ENCODE data around the gene SERTAD3. TPM values are rescaled to one million over a fixed set of nuclear protein-coding genes. Genes with fewer than 3 reads are reported as not detected.

Gene SERTAD3
- total RNA-seq, 3 donors from 2014 or later: 6.4 to 9.5 (median 6.8) TPM

DNA sequence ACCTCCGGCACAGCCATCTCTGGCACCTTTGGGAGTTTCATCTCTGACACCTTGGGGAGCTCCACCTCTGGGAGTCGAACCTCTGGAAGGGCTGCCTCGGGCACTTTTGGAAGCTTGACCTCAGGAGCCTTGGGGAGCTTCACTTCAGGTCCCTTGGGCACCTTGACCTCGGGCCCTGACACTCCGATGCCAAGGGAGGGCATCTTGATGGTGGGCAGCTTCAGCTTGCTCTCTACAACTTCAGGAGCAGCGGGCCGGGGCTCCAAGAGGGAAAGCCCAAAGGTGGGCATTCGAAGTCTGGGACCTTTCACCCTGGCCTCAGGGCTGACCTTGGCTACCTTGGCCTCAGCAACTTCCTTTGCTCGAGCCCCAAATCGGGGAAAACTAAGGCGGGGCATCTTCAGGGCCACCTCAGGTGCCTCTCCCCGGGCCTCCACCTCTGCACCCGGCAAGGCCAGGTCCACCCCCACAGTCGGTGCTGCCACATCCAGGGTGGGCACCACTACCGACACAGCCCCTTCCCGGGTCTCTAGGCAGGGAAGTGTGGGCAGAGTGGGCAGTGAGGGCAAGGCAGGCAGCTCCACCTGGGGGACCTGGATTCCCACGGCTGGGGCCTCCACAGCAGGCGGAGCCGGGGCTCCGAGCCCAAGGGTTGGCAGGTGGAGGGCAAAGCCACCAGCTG is 47.1 kb downstream of the SERTAD3 start:
- no peaks in the 10 kb centered on the region for H3K36me3 Mint-ChIP-seq (ENCODE audit: insufficient read depth)
- H3K4me1 Mint-ChIP-seq (ENCODE audit: low read depth): peaks cover 5% of the 10 kb centered on the region
- DNase-seq (no peak), ATAC-seq (no peak)
- no peak overlapping the region for H3K4me3 Mint-ChIP-seq
- no peaks in the 10 kb centered on the region for H3K9me3 Mint-ChIP-seq
- H3K27me3 Mint-ChIP-seq (ENCODE audit: low read depth): no peaks in the 10 kb centered on the region

DNA sequence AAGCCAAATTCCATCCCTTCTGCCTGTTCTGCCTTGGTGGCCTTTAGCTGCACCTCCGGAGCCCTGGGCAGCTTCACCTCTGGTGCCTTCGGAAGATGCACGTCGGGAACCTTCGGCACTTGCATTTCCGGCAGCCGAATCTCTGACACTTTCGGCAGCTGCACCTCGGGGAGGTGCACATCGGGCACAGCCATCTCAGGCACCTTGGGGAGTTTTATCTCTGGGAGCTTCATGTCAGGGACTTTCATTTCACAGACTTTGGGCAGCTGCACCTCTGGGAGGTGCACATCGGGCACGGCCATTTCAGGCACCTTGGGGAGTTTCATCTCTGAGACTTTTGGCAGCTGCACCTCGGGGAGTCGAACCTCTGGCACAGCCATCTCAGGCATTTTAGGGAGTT is 48.2 kb downstream of the SERTAD3 start:
- Mint-ChIP-seq H3K4me1 (ENCODE audit: low read depth) (peaks cover 5% of the 10 kb centered on the region), H3K27me3 (ENCODE audit: low read depth) (no peaks in the 10 kb centered on the region), H3K9me3 (no peaks in the 10 kb centered on the region), H3K36me3 (ENCODE audit: insufficient read depth) (no peaks in the 10 kb centered on the region), H3K4me3 (no peak overlapping the region)
- no peak for DNase-seq
- no peak for ATAC-seq

DNA sequence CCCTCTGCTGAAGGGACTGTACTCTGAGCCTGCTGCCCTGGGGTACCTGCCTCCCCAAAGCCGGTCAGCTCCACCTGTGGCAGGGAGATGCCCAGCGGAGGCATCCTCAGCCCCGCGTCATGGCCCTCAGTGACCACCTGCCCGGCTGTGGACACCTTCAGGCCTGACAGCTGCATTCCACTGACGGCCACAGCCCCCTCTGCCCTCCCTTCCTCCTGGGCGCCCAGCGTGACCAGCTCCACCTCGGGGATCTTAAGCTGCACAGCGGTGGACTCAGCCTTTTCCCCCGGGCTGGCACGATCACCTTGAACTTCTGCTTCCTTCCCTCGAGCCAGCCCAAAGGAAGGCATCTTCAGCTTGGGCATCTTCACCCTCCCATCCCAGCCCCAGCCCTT is 49.3 kb downstream of the SERTAD3 start:
- DNase-seq (no peak), ATAC-seq (no peak)
- Mint-ChIP-seq H3K4me1 (ENCODE audit: low read depth) (peaks cover 5% of the 10 kb centered on the region), H3K9me3 (no peaks in the 10 kb centered on the region), H3K36me3 (ENCODE audit: insufficient read depth) (no peaks in the 10 kb centered on the region), H3K27me3 (ENCODE audit: low read depth) (no peaks in the 10 kb centered on the region), H3K4me3 (no peak overlapping the region)

DNA sequence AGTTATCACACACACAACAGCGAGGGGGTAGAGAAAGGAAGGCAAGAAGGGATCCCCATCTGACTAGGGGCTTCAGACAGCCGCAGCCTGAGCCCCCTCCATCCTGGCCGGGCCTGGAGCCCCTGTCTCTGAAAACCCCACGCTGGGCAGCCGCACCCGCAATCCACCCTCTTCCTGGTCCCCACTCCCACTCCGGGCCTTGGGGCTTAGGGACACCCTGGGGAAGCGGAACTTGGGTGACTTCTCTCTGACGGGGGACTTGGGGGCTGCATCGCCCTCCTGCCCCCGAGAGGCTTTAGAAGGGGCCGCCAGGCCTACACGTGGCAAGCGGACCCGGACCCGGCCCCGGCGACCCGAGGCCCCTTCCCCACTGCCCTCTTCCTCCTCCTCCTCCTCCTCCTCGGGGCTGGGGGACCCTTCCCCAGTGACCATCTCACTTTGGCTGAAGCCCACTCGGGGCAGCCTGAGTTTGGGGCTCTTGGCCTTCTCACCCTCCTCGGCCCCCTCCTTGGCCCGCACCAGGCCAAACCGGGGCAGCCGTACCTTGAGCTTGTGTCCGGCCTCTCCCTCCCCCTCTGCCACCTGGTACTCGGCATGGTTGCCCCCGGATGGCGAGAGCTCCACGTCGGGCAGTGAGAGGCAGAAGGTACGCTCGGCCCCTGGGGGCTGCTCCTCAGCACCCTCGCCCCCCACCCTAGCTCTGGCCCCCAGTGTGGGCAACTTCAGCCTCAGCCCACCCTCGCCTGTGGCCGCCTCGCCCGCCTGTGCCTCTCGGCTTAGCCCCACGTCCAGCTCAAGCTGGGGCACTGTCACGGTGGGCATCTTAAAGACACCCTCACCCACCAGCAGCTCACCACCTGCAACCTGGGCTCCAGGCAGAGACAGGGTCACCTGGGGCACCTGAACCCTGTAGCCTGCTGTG is 50.0 kb downstream of the SERTAD3 start:
- Mint-ChIP-seq H3K4me1 (ENCODE audit: low read depth) (peaks cover 3% of the 10 kb centered on the region), H3K9me3 (no peaks in the 10 kb centered on the region), H3K36me3 (ENCODE audit: insufficient read depth) (no peaks in the 10 kb centered on the region), H3K27me3 (ENCODE audit: low read depth) (no peaks in the 10 kb centered on the region), H3K4me3 (no peak overlapping the region)
- DNase-seq (no peak), ATAC-seq (no peak)

- Mint-ChIP-seq H3K4me1 (ENCODE audit: low read depth) (no peaks in the 10 kb centered on the region), H3K27me3 (ENCODE audit: low read depth) (no peaks in the 10 kb centered on the region), H3K9me3 (no peaks in the 10 kb centered on the region), H3K4me3 (no peak overlapping the region), H3K36me3 (ENCODE audit: insufficient read depth) (no peaks in the 10 kb centered on the region)
- DNase-seq (no peak), ATAC-seq (no peak)
These were observed 51.1 kb downstream of the SERTAD3 start for GRCh38 chr19:40392894-40393517.

GRCh38 chr19:40392123-40392522 is 52.0 kb downstream of the SERTAD3 start:
- ATAC-seq (no peak), DNase-seq (no peak)
- Mint-ChIP-seq H3K4me1 (ENCODE audit: low read depth) (no peaks in the 10 kb centered on the region), H3K4me3 (no peak overlapping the region), H3K36me3 (ENCODE audit: insufficient read depth) (no peaks in the 10 kb centered on the region), H3K9me3 (no peaks in the 10 kb centered on the region), H3K27me3 (ENCODE audit: low read depth) (no peaks in the 10 kb centered on the region)

Other genes starting within 250 kb of the SERTAD3 start
- not detected for gene TTC9B, start 226.0 kb downstream of the SERTAD3 start, total RNA-seq
- under 1 TPM in 2 of 3 donors, not detected in 1; 0.32 to 0.43 TPM for gene CCNP, start 217.6 kb downstream of the SERTAD3 start, total RNA-seq
- gene AKT2, start 159.0 kb downstream of the SERTAD3 start, total RNA-seq: 100 to 1,000 TPM; 147 to 158 (median 151) TPM
- 10 to 100 TPM; 27.2 to 31.5 (median 31.3) TPM for gene C19orf47, start 95.9 kb downstream of the SERTAD3 start, total RNA-seq
- gene PLD3, start 95.6 kb downstream of the SERTAD3 start, total RNA-seq: 10 to 100 TPM; 28.6 to 38.6 (median 33.4) TPM
- gene HIPK4, start 54.2 kb downstream of the SERTAD3 start, total RNA-seq: under 1 TPM in 1 of 3 donors, not detected in 2; 0.08 TPM
- under 1 TPM; 0.71 to 0.82 (median 0.79) TPM for gene PRX, start 31.0 kb downstream of the SERTAD3 start, total RNA-seq
- 10 to 100 TPM; 24.2 to 33.9 (median 33.7) TPM for gene SERTAD1, start 18.3 kb downstream of the SERTAD3 start, total RNA-seq
- 10 to 100 TPM; 17.0 to 19.2 (median 18.1) TPM for gene BLVRB, start 21.4 kb upstream of the SERTAD3 start, total RNA-seq
- 1 to 10 TPM; 1.2 to 2.1 (median 1.8) TPM for gene SPTBN4, start 22.7 kb upstream of the SERTAD3 start, total RNA-seq
- 10 to 100 TPM; 80.1 to 86.1 (median 84.8) TPM for gene SHKBP1, start 132.5 kb upstream of the SERTAD3 start, total RNA-seq
- gene LTBP4, start 157.0 kb upstream of the SERTAD3 start, total RNA-seq: 100 to 1,000 TPM; 210 to 251 (median 213) TPM
- gene NUMBL, start 246.3 kb upstream of the SERTAD3 start, total RNA-seq: 10 to 100 TPM; 13.8 to 17.1 (median 16.7) TPM

Data from activated T-cell treated with anti-CD3 and anti-CD28 coated beads, Interleukin-2, amount 50 U/mL, for 4 hours (primary cell).